ENCODE results near the gene GNB1L. TPM values are rescaled to one million over a fixed set of nuclear protein-coding genes. Genes with fewer than 3 reads are reported as not detected.
A peak's percentile ranks its signal among the peaks of the same experiment; 100 is the strongest.

The GNB1L gene
- total and polyA plus RNA-seq, 9 of the 15 experiments (the other 6 are each of a cell fraction or from before 2014, with no cell fraction given) = 0.56 to 50.5 (median 10.2) TPM

- TF ChIP-seq, protein P1, sequence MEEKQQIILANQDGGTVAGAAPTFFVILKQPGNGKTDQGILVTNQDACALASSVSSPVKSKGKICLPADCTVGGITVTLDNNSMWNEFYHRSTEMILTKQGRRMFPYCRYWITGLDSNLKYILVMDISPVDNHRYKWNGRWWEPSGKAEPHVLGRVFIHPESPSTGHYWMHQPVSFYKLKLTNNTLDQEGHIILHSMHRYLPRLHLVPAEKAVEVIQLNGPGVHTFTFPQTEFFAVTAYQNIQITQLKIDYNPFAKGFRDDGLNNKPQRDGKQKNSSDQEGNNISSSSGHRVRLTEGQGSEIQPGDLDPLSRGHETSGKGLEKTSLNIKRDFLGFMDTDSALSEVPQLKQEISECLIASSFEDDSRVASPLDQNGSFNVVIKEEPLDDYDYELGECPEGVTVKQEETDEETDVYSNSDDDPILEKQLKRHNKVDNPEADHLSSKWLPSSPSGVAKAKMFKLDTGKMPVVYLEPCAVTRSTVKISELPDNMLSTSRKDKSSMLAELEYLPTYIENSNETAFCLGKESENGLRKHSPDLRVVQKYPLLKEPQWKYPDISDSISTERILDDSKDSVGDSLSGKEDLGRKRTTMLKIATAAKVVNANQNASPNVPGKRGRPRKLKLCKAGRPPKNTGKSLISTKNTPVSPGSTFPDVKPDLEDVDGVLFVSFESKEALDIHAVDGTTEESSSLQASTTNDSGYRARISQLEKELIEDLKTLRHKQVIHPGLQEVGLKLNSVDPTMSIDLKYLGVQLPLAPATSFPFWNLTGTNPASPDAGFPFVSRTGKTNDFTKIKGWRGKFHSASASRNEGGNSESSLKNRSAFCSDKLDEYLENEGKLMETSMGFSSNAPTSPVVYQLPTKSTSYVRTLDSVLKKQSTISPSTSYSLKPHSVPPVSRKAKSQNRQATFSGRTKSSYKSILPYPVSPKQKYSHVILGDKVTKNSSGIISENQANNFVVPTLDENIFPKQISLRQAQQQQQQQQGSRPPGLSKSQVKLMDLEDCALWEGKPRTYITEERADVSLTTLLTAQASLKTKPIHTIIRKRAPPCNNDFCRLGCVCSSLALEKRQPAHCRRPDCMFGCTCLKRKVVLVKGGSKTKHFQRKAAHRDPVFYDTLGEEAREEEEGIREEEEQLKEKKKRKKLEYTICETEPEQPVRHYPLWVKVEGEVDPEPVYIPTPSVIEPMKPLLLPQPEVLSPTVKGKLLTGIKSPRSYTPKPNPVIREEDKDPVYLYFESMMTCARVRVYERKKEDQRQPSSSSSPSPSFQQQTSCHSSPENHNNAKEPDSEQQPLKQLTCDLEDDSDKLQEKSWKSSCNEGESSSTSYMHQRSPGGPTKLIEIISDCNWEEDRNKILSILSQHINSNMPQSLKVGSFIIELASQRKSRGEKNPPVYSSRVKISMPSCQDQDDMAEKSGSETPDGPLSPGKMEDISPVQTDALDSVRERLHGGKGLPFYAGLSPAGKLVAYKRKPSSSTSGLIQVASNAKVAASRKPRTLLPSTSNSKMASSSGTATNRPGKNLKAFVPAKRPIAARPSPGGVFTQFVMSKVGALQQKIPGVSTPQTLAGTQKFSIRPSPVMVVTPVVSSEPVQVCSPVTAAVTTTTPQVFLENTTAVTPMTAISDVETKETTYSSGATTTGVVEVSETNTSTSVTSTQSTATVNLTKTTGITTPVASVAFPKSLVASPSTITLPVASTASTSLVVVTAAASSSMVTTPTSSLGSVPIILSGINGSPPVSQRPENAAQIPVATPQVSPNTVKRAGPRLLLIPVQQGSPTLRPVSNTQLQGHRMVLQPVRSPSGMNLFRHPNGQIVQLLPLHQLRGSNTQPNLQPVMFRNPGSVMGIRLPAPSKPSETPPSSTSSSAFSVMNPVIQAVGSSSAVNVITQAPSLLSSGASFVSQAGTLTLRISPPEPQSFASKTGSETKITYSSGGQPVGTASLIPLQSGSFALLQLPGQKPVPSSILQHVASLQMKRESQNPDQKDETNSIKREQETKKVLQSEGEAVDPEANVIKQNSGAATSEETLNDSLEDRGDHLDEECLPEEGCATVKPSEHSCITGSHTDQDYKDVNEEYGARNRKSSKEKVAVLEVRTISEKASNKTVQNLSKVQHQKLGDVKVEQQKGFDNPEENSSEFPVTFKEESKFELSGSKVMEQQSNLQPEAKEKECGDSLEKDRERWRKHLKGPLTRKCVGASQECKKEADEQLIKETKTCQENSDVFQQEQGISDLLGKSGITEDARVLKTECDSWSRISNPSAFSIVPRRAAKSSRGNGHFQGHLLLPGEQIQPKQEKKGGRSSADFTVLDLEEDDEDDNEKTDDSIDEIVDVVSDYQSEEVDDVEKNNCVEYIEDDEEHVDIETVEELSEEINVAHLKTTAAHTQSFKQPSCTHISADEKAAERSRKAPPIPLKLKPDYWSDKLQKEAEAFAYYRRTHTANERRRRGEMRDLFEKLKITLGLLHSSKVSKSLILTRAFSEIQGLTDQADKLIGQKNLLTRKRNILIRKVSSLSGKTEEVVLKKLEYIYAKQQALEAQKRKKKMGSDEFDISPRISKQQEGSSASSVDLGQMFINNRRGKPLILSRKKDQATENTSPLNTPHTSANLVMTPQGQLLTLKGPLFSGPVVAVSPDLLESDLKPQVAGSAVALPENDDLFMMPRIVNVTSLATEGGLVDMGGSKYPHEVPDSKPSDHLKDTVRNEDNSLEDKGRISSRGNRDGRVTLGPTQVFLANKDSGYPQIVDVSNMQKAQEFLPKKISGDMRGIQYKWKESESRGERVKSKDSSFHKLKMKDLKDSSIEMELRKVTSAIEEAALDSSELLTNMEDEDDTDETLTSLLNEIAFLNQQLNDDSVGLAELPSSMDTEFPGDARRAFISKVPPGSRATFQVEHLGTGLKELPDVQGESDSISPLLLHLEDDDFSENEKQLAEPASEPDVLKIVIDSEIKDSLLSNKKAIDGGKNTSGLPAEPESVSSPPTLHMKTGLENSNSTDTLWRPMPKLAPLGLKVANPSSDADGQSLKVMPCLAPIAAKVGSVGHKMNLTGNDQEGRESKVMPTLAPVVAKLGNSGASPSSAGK (IDR thresholded peaks at IDR 0.05) = no peak
- TF ChIP-seq KLF6 (CRISPR knock-in tag; IDR thresholded peaks at IDR 0.05; ENCODE audit: borderline replicate concordance) (peak; percentile 19; the same call in 1 of the 2 replicates), IFI16 (CRISPR knock-in tag; IDR thresholded peaks at IDR 0.05) (peak; percentile 70), ZNF695 (CRISPR knock-in tag; IDR thresholded peaks at IDR 0.05) (0 out of 2 replicates have a peak, but pooled peaks have one; percentile 6), CBX5 (IDR thresholded peaks at IDR 0.05; ENCODE audit: borderline replicate concordance, low read depth) (no peak), TBL1XR1 (IDR thresholded peaks at IDR 0.05; ENCODE audit: low read length in 2 of 2) (0 out of 4 replicates have a peak, but pooled peaks of 1 of the 2 experiments have one; percentile 5), SMAD4 (CRISPR knock-in tag; conservative IDR thresholded peaks at IDR 0.05) (peak; percentile 32), OTX1 (CRISPR knock-in tag; IDR thresholded peaks at IDR 0.05) (peak; percentile 93), SRF (CRISPR knock-in tag; IDR thresholded peaks at IDR 0.05) (peak in 1 of 2 experiments; percentile 66; a peak in 1 of 4 replicates), MYNN (IDR thresholded peaks at IDR 0.05) (no peak), MYNN (CRISPR knock-in tag; IDR thresholded peaks at IDR 0.05) (no peak), ERF (CRISPR knock-in tag; IDR thresholded peaks at IDR 0.05) (peak; percentile 13), GTF2F1 (IDR thresholded peaks at IDR 0.05; ENCODE audit: low read depth, low read length) (peak; percentile 19; the same call in 1 of the 2 replicates)
- TF ChIP-seq, protein P2, sequence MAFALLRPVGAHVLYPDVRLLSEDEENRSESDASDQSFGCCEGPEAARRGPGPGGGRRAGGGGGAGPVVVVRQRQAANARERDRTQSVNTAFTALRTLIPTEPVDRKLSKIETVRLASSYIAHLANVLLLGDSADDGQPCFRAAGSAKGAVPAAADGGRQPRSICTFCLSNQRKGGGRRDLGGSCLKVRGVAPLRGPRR (CRISPR knock-in tag; IDR thresholded peaks at IDR 0.05) = peak; percentile 80
These were observed 1.1 kb upstream of the GNB1L start (continued) for GRCh38 chr22:19855504-19856409.
